ENCODE data around the gene CNOT11. TPM values are rescaled to one million over a fixed set of nuclear protein-coding genes. Genes with fewer than 3 reads are reported as not detected.

Gene CNOT11
- polyA plus RNA-seq, 1 donor (not counting 4 experiments of a cell fraction or from before 2014, with no cell fraction given): 83.1 TPM

- FAIRE-seq: no peak
- H3K4me1 ChIP-seq (ENCODE audit: control insufficient read depth, extremely low read depth, insufficient read depth, low read length): no peaks in the 10 kb centered on the region
- no peaks in the 10 kb centered on the region for H3K9me3 ChIP-seq (ENCODE audit: control insufficient read depth, low read depth, low read length)
- H2AFZ ChIP-seq (ENCODE audit: control insufficient read depth, low read length): no peak overlapping the region
- H3K27me3 ChIP-seq (ENCODE audit: control insufficient read depth, extremely low read depth, insufficient read depth, low read length): no peaks in the 10 kb centered on the region
- dilution Hi-C loops (cut with MboI; ENCODE audit: extremely low pct_ligation_motif_present, low sequenced_read_pairs): no loop called here
- H3K4me2 ChIP-seq (ENCODE audit: control insufficient read depth, extremely low read depth, insufficient read depth, low read depth, low read length): no peak overlapping the region
- TF ChIP-seq EZH2 (IDR thresholded peaks at IDR 0.05; ENCODE audit: low read length) (no peak), CTCF (optimal IDR thresholded peaks at IDR 0.05 in 1 of 3, IDR thresholded peaks at IDR 0.05 in 1 of 3, conservative IDR thresholded peaks at IDR 0.05 in 1 of 3; ENCODE audit: extremely low read depth in 1 of 3, insufficient read depth in 2 of 3, low read length in 3 of 3) (no peak)
- H3K9ac ChIP-seq (ENCODE audit: control insufficient read depth, extremely low read depth, insufficient read depth, low read length): no peak overlapping the region
- H3K9me1 ChIP-seq (ENCODE audit: control insufficient read depth, extremely low read depth, insufficient read depth, low read length): peaks cover 3% of the 10 kb centered on the region
- peaks cover 8 to 16% of the 10 kb centered on the region in 2 experiments for H3K36me3 ChIP-seq (ENCODE audit: control insufficient read depth in 2 of 2, extremely low read depth in 1 of 2, insufficient read depth in 2 of 2, low read length in 2 of 2)
- peaks cover 20% of the 10 kb centered on the region for H4K20me1 ChIP-seq (ENCODE audit: control insufficient read depth, extremely low read depth, insufficient read depth, low read length)
- peaks cover 83% of the 10 kb centered on the region for H3K79me2 ChIP-seq (ENCODE audit: control insufficient read depth, insufficient read depth, low read length)
- no peak for DNase-seq (ENCODE audit: low read depth, low spot score)
- no peak overlapping the region for H3K27ac ChIP-seq (ENCODE audit: control insufficient read depth, insufficient read depth, low read length)
- H3K4me3 ChIP-seq (ENCODE audit: control insufficient read depth in 2 of 3, extremely low read depth in 1 of 3, insufficient read depth in 2 of 3, low read depth in 1 of 3, low read length in 3 of 3): no peak overlapping the region
These were observed 43.2 kb downstream of the CNOT11 start for GRCh38 chr2:101295895-101296294.

GRCh38 chr2:101296371-101296770, 43.7 kb downstream of the CNOT11 start:
- Histone ChIP-seq H3K4me3 (ENCODE audit: control insufficient read depth in 2 of 3, extremely low read depth in 1 of 3, insufficient read depth in 2 of 3, low read depth in 1 of 3, low read length in 3 of 3) (no peak overlapping the region), H3K27me3 (ENCODE audit: control insufficient read depth, extremely low read depth, insufficient read depth, low read length) (no peaks in the 10 kb centered on the region), H4K20me1 (ENCODE audit: control insufficient read depth, extremely low read depth, insufficient read depth, low read length) (peaks cover 20% of the 10 kb centered on the region), H2AFZ (ENCODE audit: control insufficient read depth, low read length) (no peak overlapping the region), H3K4me1 (ENCODE audit: control insufficient read depth, extremely low read depth, insufficient read depth, low read length) (no peaks in the 10 kb centered on the region), H3K9ac (ENCODE audit: control insufficient read depth, extremely low read depth, insufficient read depth, low read length) (no peak overlapping the region), H3K79me2 (ENCODE audit: control insufficient read depth, insufficient read depth, low read length) (peaks cover 87% of the 10 kb centered on the region), H3K9me1 (ENCODE audit: control insufficient read depth, extremely low read depth, insufficient read depth, low read length) (peaks cover 3% of the 10 kb centered on the region), H3K36me3 (ENCODE audit: control insufficient read depth in 2 of 2, extremely low read depth in 1 of 2, insufficient read depth in 2 of 2, low read length in 2 of 2) (peaks cover 8 to 16% of the 10 kb centered on the region in 2 experiments), H3K27ac (ENCODE audit: control insufficient read depth, insufficient read depth, low read length) (no peak overlapping the region), H3K4me2 (ENCODE audit: control insufficient read depth, extremely low read depth, insufficient read depth, low read depth, low read length) (no peak overlapping the region), H3K9me3 (ENCODE audit: control insufficient read depth, low read depth, low read length) (no peaks in the 10 kb centered on the region)
- dilution Hi-C loops (cut with MboI; ENCODE audit: extremely low pct_ligation_motif_present, low sequenced_read_pairs): no loop called here
- DNase-seq (ENCODE audit: low read depth, low spot score) (no peak), FAIRE-seq (no peak)
- TF ChIP-seq EZH2 (IDR thresholded peaks at IDR 0.05; ENCODE audit: low read length) (no peak), CTCF (optimal IDR thresholded peaks at IDR 0.05 in 1 of 3, IDR thresholded peaks at IDR 0.05 in 1 of 3, conservative IDR thresholded peaks at IDR 0.05 in 1 of 3; ENCODE audit: extremely low read depth in 1 of 3, insufficient read depth in 2 of 3, low read length in 3 of 3) (no peak)

All from keratinocyte (primary cell).